Hepatocyte (in vitro differentiated cells): ENCODE data around the gene TXNDC16.

Source experiments
- EZH2 ChIP-seq: fragments of 200-600 bp; sonication (generic); IDR thresholded peaks from 2 replicates; pipeline ENCODE4 v1.6.1; 2016; ENCODE audit warnings: antibody characterized with exemption, mild to moderate bottlenecking, borderline replicate concordance
- EZH2phosphoT487 ChIP-seq: fragments of 200-600 bp; sonication (generic); IDR thresholded peaks from one replicate; pipeline ENCODE4 v1.6.1; 2018; ENCODE audit warnings: antibody characterized with exemption, mild to moderate bottlenecking, low read depth, moderate library complexity; ENCODE audit not compliant: unreplicated experiment, severe bottlenecking
- TF ChIP-seq, protein P1 (sequence below): fragments of 200-600 bp; sonication (generic); IDR thresholded peaks from 2 replicates; pipeline ENCODE4 v1.5.1; 2016; ENCODE audit warnings: antibody characterized with exemption, mild to moderate bottlenecking; ENCODE audit not compliant: poor library complexity

DNA sequence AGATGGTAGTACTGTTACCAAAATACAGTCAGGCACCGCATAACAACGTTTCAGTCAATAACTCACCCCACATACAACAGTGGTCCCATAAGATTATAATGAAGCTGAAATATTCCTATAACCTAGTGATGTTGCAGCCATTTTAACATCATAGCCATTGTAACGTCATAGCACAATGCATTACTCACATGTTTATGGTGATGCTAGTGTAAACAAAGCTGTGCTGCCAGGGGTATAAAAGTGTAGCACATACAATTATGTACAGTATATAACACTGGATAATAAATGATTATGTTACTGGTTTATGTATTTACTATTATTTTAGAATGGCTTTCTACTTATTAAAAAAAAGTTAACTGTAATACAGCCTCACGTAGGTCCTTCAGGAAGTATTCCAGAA lies 37.3 kb upstream of the TXNDC16 start:
- TF ChIP-seq, protein P1, sequence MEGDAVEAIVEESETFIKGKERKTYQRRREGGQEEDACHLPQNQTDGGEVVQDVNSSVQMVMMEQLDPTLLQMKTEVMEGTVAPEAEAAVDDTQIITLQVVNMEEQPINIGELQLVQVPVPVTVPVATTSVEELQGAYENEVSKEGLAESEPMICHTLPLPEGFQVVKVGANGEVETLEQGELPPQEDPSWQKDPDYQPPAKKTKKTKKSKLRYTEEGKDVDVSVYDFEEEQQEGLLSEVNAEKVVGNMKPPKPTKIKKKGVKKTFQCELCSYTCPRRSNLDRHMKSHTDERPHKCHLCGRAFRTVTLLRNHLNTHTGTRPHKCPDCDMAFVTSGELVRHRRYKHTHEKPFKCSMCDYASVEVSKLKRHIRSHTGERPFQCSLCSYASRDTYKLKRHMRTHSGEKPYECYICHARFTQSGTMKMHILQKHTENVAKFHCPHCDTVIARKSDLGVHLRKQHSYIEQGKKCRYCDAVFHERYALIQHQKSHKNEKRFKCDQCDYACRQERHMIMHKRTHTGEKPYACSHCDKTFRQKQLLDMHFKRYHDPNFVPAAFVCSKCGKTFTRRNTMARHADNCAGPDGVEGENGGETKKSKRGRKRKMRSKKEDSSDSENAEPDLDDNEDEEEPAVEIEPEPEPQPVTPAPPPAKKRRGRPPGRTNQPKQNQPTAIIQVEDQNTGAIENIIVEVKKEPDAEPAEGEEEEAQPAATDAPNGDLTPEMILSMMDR = no peak
- no peak for TF ChIP-seq EZH2
- TF ChIP-seq EZH2phosphoT487 = no peak
